GM12878 (cell line): ENCODE measurements around the gene FERMT3. TPM values are rescaled to one million over a fixed set of nuclear protein-coding genes. Genes with fewer than 3 reads are reported as not detected.

Source experiments
- ATAC-seq: fragments of 200-7000 bp; cut with Tn5 transposase; 3 replicates; pipeline ENCODE4 v1.9.1; 2020; ENCODE audit warnings: mild to moderate bottlenecking, moderate library complexity
- BruUV-seq: library from RNA; stranded (reverse); fragments of 400-500 nt; replicated peaks from 2 replicates; lab custom pipeline; 2021; lab: Mats Ljungman, UMichigan
- CTCF ChIA-PET: fragments of 300-600 bp; sonication (Branson Sonifier 250); formaldehyde crosslinking; extraction: SDS; loops from one replicate; lab custom pipeline; 2021; ENCODE audit warnings: inconsistent platforms; lab: Yijun Ruan, JAX
- POLR2A ChIA-PET: fragments of 350-600 bp; formaldehyde crosslinking; extraction: SDS; loops from one replicate; lab custom pipeline; 2021; ENCODE audit warnings: inconsistent platforms; lab: Charles Lee
- RAD21 ChIA-PET: fragments of 300-600 bp; sonication (Branson Sonifier 250); formaldehyde crosslinking; loops from one replicate; lab custom pipeline; 2023; ENCODE audit warnings: antibody characterized with exemption; ENCODE audit not compliant: unreplicated experiment; lab: Charles Lee
- SMC1A ChIA-PET: fragments of 300-600 bp; sonication (Branson Sonifier 250); formaldehyde crosslinking; loops from one replicate; lab custom pipeline; 2023; ENCODE audit not compliant: unreplicated experiment, uncharacterized antibody; lab: Charles Lee
- DNase-seq: peaks from one replicate; pipeline ENCODE4 v3.0.0-alpha.2; 2011; ENCODE audit warnings: low read depth, low spot score
- FAIRE-seq: peaks from 3 replicates; lab custom pipeline; 2011; peaks lifted over from hg19 to GRCh38; lab: Jason Lieb, UNC
- H2AFZ ChIP-seq: 2 replicates; pipeline ENCODE4 v1.6.0; 2011; ENCODE audit warnings: low read depth, low read length, control low read depth; ENCODE audit not compliant: control insufficient read depth
- H3K27ac ChIP-seq: 2 replicates; pipeline ENCODE4 v1.5.1; 2011; ENCODE audit warnings: control low read depth; ENCODE audit not compliant: control insufficient read depth, insufficient read depth
- H3K27me3 ChIP-seq, 2 experiments: replicated peaks in 1 of 2; 2 replicates each; pipeline versions ENCODE4 v1.6.0 to v1.6.1; 2011; ENCODE audit warnings: low read length in 1 of 2; ENCODE audit not compliant: control insufficient read depth in 2 of 2, insufficient read depth in 2 of 2
- H3K36me3 ChIP-seq, 2 experiments: 2 replicates each; pipeline ENCODE4 v1.5.1; 2011; ENCODE audit warnings: low read length in 1 of 2; ENCODE audit not compliant: control insufficient read depth in 2 of 2, insufficient read depth in 2 of 2
- H3K4me1 ChIP-seq: 2 replicates; pipeline ENCODE4 v1.6.1; 2011; ENCODE audit warnings: mild to moderate bottlenecking, low read length, moderate library complexity, mixed read lengths; ENCODE audit not compliant: control insufficient read depth, insufficient read depth
- H3K4me2 ChIP-seq: 2 replicates; pipeline ENCODE4 v1.6.0; 2011; ENCODE audit warnings: control low read depth; ENCODE audit not compliant: control insufficient read depth, insufficient read depth
- H3K4me3 ChIP-seq: fragments of 200-600 bp; sonication (generic); 2 replicates; pipeline ENCODE4 v1.5.1; 2016
- H3K79me2 ChIP-seq: 2 replicates; pipeline ENCODE4 v1.6.0; 2011; ENCODE audit warnings: low read length; ENCODE audit not compliant: control insufficient read depth, insufficient read depth
- H3K9ac ChIP-seq: 2 replicates; pipeline ENCODE4 v1.8.0; 2011; ENCODE audit warnings: low read length, control low read depth, mixed read lengths; ENCODE audit not compliant: control insufficient read depth, insufficient read depth
- H3K9me3 ChIP-seq: replicated peaks from 3 replicates; pipeline ENCODE4 v1.5.1; 2011; ENCODE audit warnings: mild to moderate bottlenecking, low read length; ENCODE audit not compliant: control insufficient read depth, insufficient read depth
- H4K20me1 ChIP-seq: 2 replicates; pipeline ENCODE4 v1.6.0; 2011; ENCODE audit not compliant: control insufficient read depth, insufficient read depth
- CBFB ChIP-seq: IDR thresholded peaks from 2 replicates; pipeline ENCODE4 v1.6.1; 2016; ENCODE audit warnings: antibody characterized with exemption, low read depth
- EED ChIP-seq: sonication (generic); IDR thresholded peaks from 2 replicates; pipeline ENCODE4 v1.6.1; 2016; ENCODE audit warnings: antibody characterized with exemption, low read depth
- GATAD2B ChIP-seq: fragments of 450-650 bp; conservative IDR thresholded peaks from 2 replicates; pipeline ENCODE4 v1.6.1; 2017; ENCODE audit warnings: low read depth, mild to moderate bottlenecking, moderate library complexity
- RUNX3 ChIP-seq: IDR thresholded peaks from 2 replicates; pipeline ENCODE4 v1.6.1; 2012; ENCODE audit warnings: low read length, inconsistent platforms
- ZNF622 ChIP-seq: fragments of 450-650 bp; IDR thresholded peaks from 2 replicates; pipeline ENCODE4 v1.6.1; 2017; ENCODE audit warnings: mild to moderate bottlenecking, inconsistent platforms
- WGBS: methylation state at CpG from one replicate; pipeline ENCODE4 v1.1.6; 2016; ENCODE audit warnings: low lambda C conversion rate; ENCODE audit not compliant: insufficient replicate concordance, insufficient coverage; ENCODE audit errors: missing lambda C conversion rate; 5-methylcytosine and 5-hydroxymethylcytosine counted together
- in situ Hi-C: fragments of 300-500 bp; cut with MboI; formaldehyde crosslinking; loops from 9 replicates; pipeline ENCODE4 v1.14.3; 2018; ENCODE audit warnings: mixed read lengths
- intact Hi-C: fragments of 100-400 bp; cut with micrococcal nuclease; formaldehyde crosslinking; loops from one replicate; pipeline ENCODE4 v1.14.2; 2022; ENCODE audit not compliant: unreplicated experiment
- polyA plus RNA-seq, 11 experiments: library from polyadenylated mRNA; depleted of rRNA in 4 of 11; unstranded in 6 of 11; stranded (reverse) in 5 of 11; fragments of >200 nt; fragmentation: Nextera tagmentation in 4 of 11; fragmentation: Illumina TruSeq in 1 of 11; extraction: Ambion mirVana in 4 of 11; extraction: Trizol in 1 of 11; gene quantifications; 1 replicate in 1 of 11; 2 replicates in 10 of 11; pipeline versions ENCODE4 v1.2.1 to v1.2.3, GENCODE V29; 2011 to 2016; ENCODE audit warnings: inconsistent platforms in 2 of 11, missing spikeins in 2 of 11, low read depth in 1 of 11
- total RNA-seq, 4 experiments: library from RNA; depleted of rRNA in 3 of 4; stranded (reverse); fragments of >200 nt in 3 of 4; fragmentation: Illumina TruSeq in 1 of 4; extraction: Trizol in 1 of 4; gene quantifications; 2 replicates each; pipeline versions ENCODE4 v1.2.1 to v1.2.3, GENCODE V29; 2013 to 2021
- TF ChIP-seq, protein P1 (sequence below): fragments of 450-650 bp; IDR thresholded peaks from 2 replicates; pipeline ENCODE4 v1.6.1; 2017; ENCODE audit warnings: mild to moderate bottlenecking, low read depth, inconsistent platforms; ENCODE audit not compliant: poor library complexity, severe bottlenecking
- TF ChIP-seq, protein P2 (sequence below): fragments of 450-650 bp; formaldehyde crosslinking; IDR thresholded peaks from 2 replicates; pipeline ENCODE4 v1.4.0; 2020; ENCODE audit warnings: mild to moderate bottlenecking, moderate library complexity
- TF ChIP-seq, protein P3 (sequence below): IDR thresholded peaks from 2 replicates; pipeline ENCODE4 v1.6.1; 2012; ENCODE audit warnings: low read depth, low read length, improper control_type of control experiment

FERMT3 gene
- total and polyA plus RNA-seq, 10 of the 15 experiments (the other 5 are each of a cell fraction or from before 2014, with no cell fraction given): 2.0 to 211 (median 114) TPM

DNA sequence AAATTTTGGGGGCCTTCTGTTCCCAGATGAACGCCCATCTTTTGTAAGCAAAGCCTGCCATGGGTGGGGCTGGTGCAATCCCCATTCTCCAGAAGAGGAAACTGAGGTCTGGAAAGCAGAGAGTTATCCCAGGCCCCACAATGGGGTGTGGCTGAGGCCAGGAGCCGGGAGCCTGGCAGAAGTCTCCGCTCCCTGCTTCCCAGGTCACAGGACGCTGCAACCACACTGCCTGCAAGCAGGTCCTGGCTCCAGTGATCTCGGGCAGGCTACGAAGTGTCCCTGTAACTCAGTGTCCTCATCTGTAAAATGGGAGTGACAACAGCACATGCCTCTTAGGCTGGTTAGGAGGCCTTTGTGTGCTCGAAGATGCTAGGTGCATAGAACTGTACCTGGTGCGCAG is 46.5 kb downstream of the FERMT3 start (continued):
- TF ChIP-seq, protein P1, sequence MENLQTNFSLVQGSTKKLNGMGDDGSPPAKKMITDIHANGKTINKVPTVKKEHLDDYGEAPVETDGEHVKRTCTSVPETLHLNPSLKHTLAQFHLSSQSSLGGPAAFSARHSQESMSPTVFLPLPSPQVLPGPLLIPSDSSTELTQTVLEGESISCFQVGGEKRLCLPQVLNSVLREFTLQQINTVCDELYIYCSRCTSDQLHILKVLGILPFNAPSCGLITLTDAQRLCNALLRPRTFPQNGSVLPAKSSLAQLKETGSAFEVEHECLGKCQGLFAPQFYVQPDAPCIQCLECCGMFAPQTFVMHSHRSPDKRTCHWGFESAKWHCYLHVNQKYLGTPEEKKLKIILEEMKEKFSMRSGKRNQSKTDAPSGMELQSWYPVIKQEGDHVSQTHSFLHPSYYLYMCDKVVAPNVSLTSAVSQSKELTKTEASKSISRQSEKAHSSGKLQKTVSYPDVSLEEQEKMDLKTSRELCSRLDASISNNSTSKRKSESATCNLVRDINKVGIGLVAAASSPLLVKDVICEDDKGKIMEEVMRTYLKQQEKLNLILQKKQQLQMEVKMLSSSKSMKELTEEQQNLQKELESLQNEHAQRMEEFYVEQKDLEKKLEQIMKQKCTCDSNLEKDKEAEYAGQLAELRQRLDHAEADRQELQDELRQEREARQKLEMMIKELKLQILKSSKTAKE: no peak
- TF ChIP-seq CBFB: no peak
- TF ChIP-seq ZNF622: no peak
- TF ChIP-seq, protein P2, sequence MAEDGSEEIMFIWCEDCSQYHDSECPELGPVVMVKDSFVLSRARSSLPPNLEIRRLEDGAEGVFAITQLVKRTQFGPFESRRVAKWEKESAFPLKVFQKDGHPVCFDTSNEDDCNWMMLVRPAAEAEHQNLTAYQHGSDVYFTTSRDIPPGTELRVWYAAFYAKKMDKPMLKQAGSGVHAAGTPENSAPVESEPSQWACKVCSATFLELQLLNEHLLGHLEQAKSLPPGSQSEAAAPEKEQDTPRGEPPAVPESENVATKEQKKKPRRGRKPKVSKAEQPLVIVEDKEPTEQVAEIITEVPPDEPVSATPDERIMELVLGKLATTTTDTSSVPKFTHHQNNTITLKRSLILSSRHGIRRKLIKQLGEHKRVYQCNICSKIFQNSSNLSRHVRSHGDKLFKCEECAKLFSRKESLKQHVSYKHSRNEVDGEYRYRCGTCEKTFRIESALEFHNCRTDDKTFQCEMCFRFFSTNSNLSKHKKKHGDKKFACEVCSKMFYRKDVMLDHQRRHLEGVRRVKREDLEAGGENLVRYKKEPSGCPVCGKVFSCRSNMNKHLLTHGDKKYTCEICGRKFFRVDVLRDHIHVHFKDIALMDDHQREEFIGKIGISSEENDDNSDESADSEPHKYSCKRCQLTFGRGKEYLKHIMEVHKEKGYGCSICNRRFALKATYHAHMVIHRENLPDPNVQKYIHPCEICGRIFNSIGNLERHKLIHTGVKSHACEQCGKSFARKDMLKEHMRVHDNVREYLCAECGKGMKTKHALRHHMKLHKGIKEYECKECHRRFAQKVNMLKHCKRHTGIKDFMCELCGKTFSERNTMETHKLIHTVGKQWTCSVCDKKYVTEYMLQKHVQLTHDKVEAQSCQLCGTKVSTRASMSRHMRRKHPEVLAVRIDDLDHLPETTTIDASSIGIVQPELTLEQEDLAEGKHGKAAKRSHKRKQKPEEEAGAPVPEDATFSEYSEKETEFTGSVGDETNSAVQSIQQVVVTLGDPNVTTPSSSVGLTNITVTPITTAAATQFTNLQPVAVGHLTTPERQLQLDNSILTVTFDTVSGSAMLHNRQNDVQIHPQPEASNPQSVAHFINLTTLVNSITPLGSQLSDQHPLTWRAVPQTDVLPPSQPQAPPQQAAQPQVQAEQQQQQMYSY: no peak
- no peak for TF ChIP-seq RUNX3

DNA sequence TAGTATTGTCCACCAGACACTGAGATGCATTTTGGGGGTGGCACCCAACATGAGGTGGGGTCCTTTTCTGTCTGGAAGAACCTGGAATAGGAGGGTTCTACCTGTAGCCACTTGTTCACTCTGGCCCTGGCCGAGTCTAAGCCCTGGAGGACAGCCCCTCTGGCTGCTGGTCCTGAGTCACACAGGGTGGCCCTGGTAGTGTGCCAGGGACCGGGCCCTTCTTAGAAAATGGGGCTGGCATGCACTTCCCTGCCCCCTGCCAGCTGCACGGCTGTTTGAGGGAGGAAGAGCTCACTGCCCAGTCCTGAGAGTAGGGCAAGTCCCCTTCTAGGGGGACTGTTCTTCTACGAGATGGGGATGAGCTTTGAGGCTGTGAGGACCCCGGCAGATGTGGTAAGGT is 47.0 kb downstream of the FERMT3 start:
- Histone ChIP-seq H3K4me2 (no peak overlapping the region), H2AFZ (no peak overlapping the region), H4K20me1 (no peaks in the 10 kb centered on the region), H3K27me3 (no peaks in the 10 kb centered on the region), H3K4me3 (no peak overlapping the region), H3K9ac (no peak overlapping the region), H3K36me3 (no peaks in the 10 kb centered on the region; a peak in 2 of 4 replicates), H3K79me2 (no peaks in the 10 kb centered on the region; the same call in 1 of the 2 replicates), H3K9me3 (no peaks in the 10 kb centered on the region), H3K4me1 (peaks cover 6% of the 10 kb centered on the region), H3K27ac (no peak overlapping the region)
- FAIRE-seq (no peak), ATAC-seq (no peak), DNase-seq (no peak)
- WGBS: 51% methylated on average over 5 of the region's 5 CpGs
- ChIA-PET POLR2A (interaction anchor here (1.9 kb wide), 1 partner anchor 17 kb away, joined by 5 read pairs; no protein-coding TSS in a partner anchor), SMC1A (interaction anchor here (1.1 kb wide), 1 partner anchor 49 kb away, joined by 5 read pairs; no protein-coding TSS in a partner anchor), CTCF (interaction anchor here (1.1 to 1.3 kb wide), 2 partner anchors 51 to 64 kb away, joined by 3 read pairs; partner anchors contain the start of genes PRDX5 and TRMT112), RAD21 (no interaction called here)
- BruUV-seq: no TSS peak
- in situ Hi-C loops (no loop called here), intact Hi-C loops (no loop called here)
- TF ChIP-seq GATAD2B (no peak), EED (no peak)
- TF ChIP-seq, protein P3, sequence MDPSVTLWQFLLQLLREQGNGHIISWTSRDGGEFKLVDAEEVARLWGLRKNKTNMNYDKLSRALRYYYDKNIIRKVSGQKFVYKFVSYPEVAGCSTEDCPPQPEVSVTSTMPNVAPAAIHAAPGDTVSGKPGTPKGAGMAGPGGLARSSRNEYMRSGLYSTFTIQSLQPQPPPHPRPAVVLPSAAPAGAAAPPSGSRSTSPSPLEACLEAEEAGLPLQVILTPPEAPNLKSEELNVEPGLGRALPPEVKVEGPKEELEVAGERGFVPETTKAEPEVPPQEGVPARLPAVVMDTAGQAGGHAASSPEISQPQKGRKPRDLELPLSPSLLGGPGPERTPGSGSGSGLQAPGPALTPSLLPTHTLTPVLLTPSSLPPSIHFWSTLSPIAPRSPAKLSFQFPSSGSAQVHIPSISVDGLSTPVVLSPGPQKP: no peak
